ENCODE results near the gene MYOCOS.

- TF ChIP-seq EZH2 (IDR thresholded peaks at IDR 0.05), result no peak
- TF ChIP-seq POLR2AphosphoS5 (IDR thresholded peaks at IDR 0.05; ENCODE audit: borderline replicate concordance, low read depth, low read length), result no peak
These were observed 3.2 kb downstream of the MYOCOS start for GRCh38 chr1:171625225-171625624.

Measured in SK-N-MC (cell line).